ENCODE results near the gene PPP2CA. TPM values are rescaled to one million over a fixed set of nuclear protein-coding genes. Genes with fewer than 3 reads are reported as not detected.
A peak's percentile ranks its signal among the peaks of the same experiment; 100 is the strongest.

Gene PPP2CA
- total and polyA plus RNA-seq, 2 of the 13 experiments (the other 11 are each of a cell fraction or from before 2014, with no cell fraction given) = 82.4 to 171 TPM

DNA sequence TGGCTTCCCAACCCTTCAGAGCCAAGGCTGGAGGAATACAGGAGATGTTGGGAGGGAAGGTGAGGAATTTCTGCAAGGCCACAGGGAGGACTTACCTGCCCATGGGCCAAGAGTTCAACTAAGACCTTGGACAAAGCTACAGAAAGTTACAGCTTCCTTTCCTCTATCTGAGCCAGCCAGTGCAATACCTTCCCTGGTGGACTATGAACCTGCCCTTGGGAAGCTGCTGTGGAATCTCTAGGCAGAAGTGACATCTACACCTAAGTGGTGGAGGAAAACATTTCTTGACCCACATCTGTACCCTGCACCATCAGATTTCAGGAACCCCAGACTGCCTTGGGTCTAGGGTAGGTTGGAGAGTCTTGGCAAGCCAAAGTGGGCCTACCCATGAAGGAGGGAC is 42.4 kb downstream of the PPP2CA start:
- Histone ChIP-seq H3K36me3 (replicated peaks in 1 of 2; ENCODE audit: control insufficient read depth in 1 of 2, insufficient read depth in 2 of 2, low read length in 2 of 2) (no peaks in the 10 kb centered on the region), H3K79me2 (ENCODE audit: insufficient read depth, low read length) (no peaks in the 10 kb centered on the region), H3K27me3 (ENCODE audit: control insufficient read depth in 1 of 2, insufficient read depth in 2 of 2, low read length in 2 of 2) (no peaks in the 10 kb centered on the region), H2AFZ (ENCODE audit: low read length) (no peak overlapping the region), H3K9ac (ENCODE audit: insufficient read depth, low read depth, low read length) (no peak overlapping the region), H3K27ac (ENCODE audit: extremely low read length, insufficient read depth, low read length) (no peak overlapping the region), H4K20me1 (ENCODE audit: insufficient read depth, low read length) (no peaks in the 10 kb centered on the region), H3K4me1 (ENCODE audit: insufficient read depth, low read length) (peaks cover 32% of the 10 kb centered on the region), H3K4me2 (ENCODE audit: low read depth, low read length) (peak overlapping the region; percentile 52), H3K4me3 (replicated peaks in 1 of 3; ENCODE audit: insufficient read depth in 1 of 3, low read depth in 2 of 3, low read length in 3 of 3) (0 out of 6 replicates have a peak overlapping the region, but pooled peaks of 1 of the 3 experiments have one; percentile 8), H3K9me3 (ENCODE audit: low read length) (no peaks in the 10 kb centered on the region)
- in situ Hi-C loops (cut with HindIII; ENCODE audit: extremely low pct_ligation_motif_present, low pct_unique_long_range_greater_than_20kb) = loop anchor here (25.0 kb wide), 1 partner anchor 404 kb away; no protein-coding TSS in a partner anchor
- ATAC-seq (peak; percentile 42), DNase-seq (ENCODE audit: low spot score) (no peak), FAIRE-seq (peak; percentile 8)
- no TSS peak for BruUV-seq (replicated peaks)
- ChIA-PET CTCF (ENCODE audit: low intra/inter-chr PET ratio, low total read pairs) (interaction anchor here (3.6 kb wide), 1 partner anchor 106 kb away, joined by 48 read pairs; no protein-coding TSS in a partner anchor), POLR2A (interaction anchor here (0.7 to 1.0 kb wide), 3 partner anchors 9 to 43 kb away, joined by 3 read pairs; partner anchors contain the start of gene PPP2CA)
- intact Hi-C loops (cut with micrococcal nuclease; ENCODE audit: unreplicated experiment) = loop anchor here (10.0 kb wide), 1 partner anchor 201 kb away; no protein-coding TSS in a partner anchor
- no peak for TF ChIP-seq ZNF160 (CRISPR knock-in tag; IDR thresholded peaks at IDR 0.05)
- TF ChIP-seq PHF8 (CRISPR knock-in tag; IDR thresholded peaks at IDR 0.05) = 0 out of 2 replicates have a peak, but pooled peaks have one; percentile 5
- peak; percentile 66 for TF ChIP-seq HNF4A (CRISPR knock-in tag; IDR thresholded peaks at IDR 0.05)
- TF ChIP-seq, protein P1, sequence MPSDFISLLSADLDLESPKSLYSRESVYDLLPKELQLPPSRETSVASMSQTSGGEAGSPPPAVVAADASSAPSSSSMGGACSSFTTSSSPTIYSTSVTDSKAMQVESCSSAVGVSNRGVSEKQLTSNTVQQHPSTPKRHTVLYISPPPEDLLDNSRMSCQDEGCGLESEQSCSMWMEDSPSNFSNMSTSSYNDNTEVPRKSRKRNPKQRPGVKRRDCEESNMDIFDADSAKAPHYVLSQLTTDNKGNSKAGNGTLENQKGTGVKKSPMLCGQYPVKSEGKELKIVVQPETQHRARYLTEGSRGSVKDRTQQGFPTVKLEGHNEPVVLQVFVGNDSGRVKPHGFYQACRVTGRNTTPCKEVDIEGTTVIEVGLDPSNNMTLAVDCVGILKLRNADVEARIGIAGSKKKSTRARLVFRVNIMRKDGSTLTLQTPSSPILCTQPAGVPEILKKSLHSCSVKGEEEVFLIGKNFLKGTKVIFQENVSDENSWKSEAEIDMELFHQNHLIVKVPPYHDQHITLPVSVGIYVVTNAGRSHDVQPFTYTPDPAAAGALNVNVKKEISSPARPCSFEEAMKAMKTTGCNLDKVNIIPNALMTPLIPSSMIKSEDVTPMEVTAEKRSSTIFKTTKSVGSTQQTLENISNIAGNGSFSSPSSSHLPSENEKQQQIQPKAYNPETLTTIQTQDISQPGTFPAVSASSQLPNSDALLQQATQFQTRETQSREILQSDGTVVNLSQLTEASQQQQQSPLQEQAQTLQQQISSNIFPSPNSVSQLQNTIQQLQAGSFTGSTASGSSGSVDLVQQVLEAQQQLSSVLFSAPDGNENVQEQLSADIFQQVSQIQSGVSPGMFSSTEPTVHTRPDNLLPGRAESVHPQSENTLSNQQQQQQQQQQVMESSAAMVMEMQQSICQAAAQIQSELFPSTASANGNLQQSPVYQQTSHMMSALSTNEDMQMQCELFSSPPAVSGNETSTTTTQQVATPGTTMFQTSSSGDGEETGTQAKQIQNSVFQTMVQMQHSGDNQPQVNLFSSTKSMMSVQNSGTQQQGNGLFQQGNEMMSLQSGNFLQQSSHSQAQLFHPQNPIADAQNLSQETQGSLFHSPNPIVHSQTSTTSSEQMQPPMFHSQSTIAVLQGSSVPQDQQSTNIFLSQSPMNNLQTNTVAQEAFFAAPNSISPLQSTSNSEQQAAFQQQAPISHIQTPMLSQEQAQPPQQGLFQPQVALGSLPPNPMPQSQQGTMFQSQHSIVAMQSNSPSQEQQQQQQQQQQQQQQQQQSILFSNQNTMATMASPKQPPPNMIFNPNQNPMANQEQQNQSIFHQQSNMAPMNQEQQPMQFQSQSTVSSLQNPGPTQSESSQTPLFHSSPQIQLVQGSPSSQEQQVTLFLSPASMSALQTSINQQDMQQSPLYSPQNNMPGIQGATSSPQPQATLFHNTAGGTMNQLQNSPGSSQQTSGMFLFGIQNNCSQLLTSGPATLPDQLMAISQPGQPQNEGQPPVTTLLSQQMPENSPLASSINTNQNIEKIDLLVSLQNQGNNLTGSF (CRISPR knock-in tag; IDR thresholded peaks at IDR 0.05) = no peak
- no peak for TF ChIP-seq TAF1 (CRISPR knock-in tag; IDR thresholded peaks at IDR 0.05)
- TF ChIP-seq, protein P2, sequence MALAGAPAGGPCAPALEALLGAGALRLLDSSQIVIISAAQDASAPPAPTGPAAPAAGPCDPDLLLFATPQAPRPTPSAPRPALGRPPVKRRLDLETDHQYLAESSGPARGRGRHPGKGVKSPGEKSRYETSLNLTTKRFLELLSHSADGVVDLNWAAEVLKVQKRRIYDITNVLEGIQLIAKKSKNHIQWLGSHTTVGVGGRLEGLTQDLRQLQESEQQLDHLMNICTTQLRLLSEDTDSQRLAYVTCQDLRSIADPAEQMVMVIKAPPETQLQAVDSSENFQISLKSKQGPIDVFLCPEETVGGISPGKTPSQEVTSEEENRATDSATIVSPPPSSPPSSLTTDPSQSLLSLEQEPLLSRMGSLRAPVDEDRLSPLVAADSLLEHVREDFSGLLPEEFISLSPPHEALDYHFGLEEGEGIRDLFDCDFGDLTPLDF (CRISPR knock-in tag; IDR thresholded peaks at IDR 0.05) = no peak
- no peak for TF ChIP-seq ATF2 (CRISPR knock-in tag; IDR thresholded peaks at IDR 0.05)
- TF ChIP-seq THAP9 (CRISPR knock-in tag; IDR thresholded peaks at IDR 0.05; ENCODE audit: borderline replicate concordance) = 0 out of 2 replicates have a peak, but pooled peaks have one; percentile 12
- TF ChIP-seq, protein P3, sequence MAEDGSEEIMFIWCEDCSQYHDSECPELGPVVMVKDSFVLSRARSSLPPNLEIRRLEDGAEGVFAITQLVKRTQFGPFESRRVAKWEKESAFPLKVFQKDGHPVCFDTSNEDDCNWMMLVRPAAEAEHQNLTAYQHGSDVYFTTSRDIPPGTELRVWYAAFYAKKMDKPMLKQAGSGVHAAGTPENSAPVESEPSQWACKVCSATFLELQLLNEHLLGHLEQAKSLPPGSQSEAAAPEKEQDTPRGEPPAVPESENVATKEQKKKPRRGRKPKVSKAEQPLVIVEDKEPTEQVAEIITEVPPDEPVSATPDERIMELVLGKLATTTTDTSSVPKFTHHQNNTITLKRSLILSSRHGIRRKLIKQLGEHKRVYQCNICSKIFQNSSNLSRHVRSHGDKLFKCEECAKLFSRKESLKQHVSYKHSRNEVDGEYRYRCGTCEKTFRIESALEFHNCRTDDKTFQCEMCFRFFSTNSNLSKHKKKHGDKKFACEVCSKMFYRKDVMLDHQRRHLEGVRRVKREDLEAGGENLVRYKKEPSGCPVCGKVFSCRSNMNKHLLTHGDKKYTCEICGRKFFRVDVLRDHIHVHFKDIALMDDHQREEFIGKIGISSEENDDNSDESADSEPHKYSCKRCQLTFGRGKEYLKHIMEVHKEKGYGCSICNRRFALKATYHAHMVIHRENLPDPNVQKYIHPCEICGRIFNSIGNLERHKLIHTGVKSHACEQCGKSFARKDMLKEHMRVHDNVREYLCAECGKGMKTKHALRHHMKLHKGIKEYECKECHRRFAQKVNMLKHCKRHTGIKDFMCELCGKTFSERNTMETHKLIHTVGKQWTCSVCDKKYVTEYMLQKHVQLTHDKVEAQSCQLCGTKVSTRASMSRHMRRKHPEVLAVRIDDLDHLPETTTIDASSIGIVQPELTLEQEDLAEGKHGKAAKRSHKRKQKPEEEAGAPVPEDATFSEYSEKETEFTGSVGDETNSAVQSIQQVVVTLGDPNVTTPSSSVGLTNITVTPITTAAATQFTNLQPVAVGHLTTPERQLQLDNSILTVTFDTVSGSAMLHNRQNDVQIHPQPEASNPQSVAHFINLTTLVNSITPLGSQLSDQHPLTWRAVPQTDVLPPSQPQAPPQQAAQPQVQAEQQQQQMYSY (CRISPR knock-in tag; IDR thresholded peaks at IDR 0.05) = no peak

Data from HepG2 (cell line).